Inflammatory macrophage treated with lipopolysaccharide for 1 hour (primary cell): ENCODE data around the gene C1orf115.
"Not testable (repeated sequence)": the region's sequence is repeated elsewhere in the genome, so short reads cannot be mapped to it uniquely, and the experiment has no call there.

Experiments
- DNase-seq, 2 donors: peaks; one replicate each; pipeline ENCODE4 v3.0.0-alpha.2; 2020 to 2022

The C1orf115 gene

DNA sequence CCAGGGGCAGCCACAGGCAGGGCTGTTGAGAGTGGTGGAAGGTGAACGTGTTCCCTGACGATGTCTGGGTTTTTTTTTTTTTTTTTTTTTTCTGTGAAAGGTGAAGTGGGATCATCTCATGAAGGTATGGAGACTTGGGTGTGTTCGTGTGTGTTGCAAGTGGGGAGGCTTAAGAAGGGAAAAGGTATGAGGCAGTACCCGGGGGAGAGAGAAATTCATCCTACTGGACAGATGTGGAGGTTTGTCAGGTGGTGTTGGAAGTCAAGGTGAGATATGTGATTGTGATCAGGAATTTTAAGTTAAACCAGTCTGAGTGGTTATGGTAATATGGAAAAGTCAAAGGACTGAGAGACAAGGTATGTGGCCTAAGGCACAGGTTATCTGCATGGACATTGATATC lies 5.3 kb downstream of the C1orf115 start:
- no peak for DNase-seq

DNA sequence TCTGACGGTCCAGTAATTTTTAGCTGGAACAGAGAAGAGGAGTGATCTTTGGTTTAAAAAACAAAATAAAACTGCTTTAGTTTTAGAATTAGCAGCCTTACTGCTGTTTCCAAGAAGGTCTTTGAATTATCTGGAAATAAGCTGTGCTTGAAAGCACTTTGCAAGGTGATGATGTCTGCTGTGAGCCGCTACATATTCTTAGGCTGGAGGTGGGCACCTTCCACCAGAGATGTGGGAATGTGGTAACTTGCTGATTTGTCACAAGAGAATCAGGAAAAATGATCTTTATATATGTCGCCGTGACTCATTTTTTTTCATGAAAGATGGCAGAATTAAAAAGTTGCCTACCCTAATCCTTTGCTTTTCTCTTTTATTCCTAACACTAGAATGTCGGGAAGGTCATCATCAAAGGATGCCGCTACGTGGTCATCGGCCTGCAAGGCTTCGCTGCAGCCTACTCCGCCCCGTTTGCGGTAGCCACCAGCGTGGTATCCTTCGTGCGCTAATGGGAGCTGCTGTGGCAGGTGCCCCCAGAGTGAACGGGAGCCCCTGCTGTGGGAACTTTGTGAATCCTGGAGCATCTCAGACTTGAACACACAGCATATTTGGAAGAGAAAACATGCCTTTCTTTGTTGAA lies 6.2 kb downstream of the C1orf115 start:
- DNase-seq, result no peak

DNA sequence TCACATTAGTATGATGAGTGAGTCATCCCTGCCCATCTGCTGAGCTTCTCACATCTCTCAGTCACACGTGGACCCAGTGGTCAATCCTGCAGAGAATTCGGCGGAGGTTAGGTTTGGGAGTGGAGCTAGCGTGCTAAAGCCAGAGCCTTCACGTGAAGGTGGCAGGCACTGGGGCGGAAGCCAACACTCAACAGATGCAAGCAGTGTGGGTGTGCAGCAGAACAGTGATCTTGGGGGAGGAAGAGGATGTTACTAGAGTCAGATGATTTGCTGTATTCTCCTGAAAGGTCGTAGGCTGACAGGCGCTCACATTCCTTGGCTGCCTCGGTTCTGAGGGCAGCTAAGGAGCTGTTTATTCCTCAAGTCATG lies 6.7 kb downstream of the C1orf115 start:
- peak in 1 of 2 donors; percentile 22 for DNase-seq

- no peak for DNase-seq
Measured at GRCh38 chr1:220697326-220697725, 7.2 kb downstream of the C1orf115 start.

DNA sequence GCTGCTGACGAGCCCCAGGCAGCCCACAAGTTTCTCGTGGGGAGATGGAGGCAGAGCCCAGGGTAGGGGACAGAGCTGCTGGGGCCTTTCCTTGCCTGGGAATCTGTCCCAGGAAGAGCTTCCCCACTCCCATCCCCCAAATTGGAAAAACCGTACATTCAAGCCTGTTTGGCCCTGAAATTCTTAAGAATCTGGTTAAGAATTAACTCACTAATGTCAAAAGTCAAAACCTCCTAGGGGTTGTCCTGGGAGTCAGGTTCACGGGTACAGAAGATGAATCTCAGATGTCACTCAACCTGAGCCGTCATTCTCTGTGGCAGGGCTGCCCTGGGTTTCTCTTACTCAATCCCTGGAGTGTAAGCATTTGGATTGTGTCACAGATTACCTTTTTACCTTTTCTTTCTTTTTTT lies 8.4 kb downstream of the C1orf115 start:
- no peak for DNase-seq

DNA sequence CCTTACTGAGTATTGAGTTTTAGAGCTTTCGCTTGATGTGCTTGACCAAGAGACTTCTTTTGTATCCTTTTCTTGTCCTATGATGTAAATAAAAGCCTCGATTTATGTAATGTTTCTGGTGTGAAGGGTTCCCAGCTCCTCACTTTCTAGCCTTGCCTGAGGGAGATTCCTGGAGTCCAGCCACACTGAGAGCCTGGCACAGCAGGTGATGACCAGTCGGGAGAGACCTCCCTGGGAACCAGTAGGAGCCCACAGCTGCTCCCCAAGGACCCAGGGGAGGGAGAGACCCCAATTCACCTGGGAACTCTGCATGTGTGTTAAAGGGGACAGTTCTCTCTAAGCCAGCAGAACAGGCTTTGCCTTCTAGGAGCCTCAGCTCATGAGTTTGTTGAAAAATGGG lies 8.9 kb downstream of the C1orf115 start:
- no peak for DNase-seq

GRCh38 chr1:220700556-220701179 lies 10.5 kb downstream of the C1orf115 start:
- no peak for DNase-seq

DNA sequence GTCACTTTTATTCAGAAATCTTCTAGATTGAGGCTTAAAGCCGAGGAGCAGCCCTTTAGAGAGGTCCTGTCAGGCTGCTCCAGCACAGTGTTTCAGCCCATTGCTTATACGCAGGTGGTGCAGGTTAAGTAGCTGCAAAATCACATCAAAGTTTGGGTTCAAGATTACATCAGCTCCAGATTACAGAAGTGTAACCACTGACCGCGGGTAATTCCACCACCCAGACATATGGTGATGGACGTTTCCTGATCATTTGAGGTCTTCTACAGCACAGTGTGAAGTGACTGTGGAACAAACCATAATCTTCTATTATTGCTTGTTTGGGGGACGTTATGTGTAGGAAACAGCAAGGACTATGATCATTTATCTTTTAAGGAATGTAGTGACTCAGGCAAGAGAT lies 11.8 kb downstream of the C1orf115 start:
- DNase-seq, result peak in 1 of 2 donors; percentile 25

GRCh38 chr1:220702733-220703270 lies 12.6 kb downstream of the C1orf115 start:
- no peak for DNase-seq

GRCh38 chr1:220703305-220703704 lies 13.1 kb downstream of the C1orf115 start:
- DNase-seq, result no peak

DNA sequence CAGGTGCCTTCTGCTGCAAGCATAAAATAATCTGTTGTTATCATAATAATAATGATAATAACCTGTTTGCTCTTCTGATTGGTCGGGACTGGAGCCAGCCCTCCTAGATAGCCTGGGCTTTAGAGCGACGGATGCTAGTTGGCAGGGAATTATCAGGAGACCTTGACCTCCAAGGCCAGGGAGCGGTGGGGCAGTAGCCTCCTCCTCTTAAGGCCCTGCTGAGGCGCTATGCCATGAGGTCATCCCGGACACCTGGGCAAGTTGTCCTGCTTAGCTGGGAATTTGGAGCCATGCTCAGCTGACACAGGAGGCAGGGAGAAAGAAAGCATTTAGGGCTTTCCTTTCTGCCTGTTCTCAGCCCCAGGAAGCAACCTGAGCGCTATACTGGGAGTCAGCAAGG lies 15.6 kb downstream of the C1orf115 start:
- no peak for DNase-seq

- no peak for DNase-seq
Measured at GRCh38 chr1:220706480-220706879, 16.3 kb downstream of the C1orf115 start.

GRCh38 chr1:220707160-220707559 lies 17.0 kb downstream of the C1orf115 start:
- no peak for DNase-seq

DNA sequence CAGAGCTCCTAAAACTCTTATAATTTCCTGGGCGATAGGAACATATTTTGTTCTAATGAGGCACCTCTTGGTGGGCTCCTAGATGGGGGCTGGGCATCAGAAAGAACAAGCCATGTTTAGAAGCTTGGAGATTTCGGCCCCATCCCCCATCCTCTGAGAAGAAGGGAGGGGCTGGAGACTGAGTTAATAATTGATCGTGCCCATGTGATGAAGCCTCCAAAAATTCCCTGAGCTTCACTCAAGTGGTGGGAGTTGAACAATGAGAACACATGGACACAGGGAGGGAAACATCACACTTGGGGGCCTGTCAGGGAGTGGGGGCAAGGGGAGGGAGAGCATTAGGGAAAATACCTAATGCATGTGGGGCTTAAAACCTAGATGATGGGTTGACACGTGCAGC lies 18.1 kb downstream of the C1orf115 start:
- DNase-seq, result no peak

GRCh38 chr1:220708936-220709801 lies 19.0 kb downstream of the C1orf115 start:
- DNase-seq, result no peak

- no peak for DNase-seq
Measured at GRCh38 chr1:220710333-220710732, 20.2 kb downstream of the C1orf115 start.

DNA sequence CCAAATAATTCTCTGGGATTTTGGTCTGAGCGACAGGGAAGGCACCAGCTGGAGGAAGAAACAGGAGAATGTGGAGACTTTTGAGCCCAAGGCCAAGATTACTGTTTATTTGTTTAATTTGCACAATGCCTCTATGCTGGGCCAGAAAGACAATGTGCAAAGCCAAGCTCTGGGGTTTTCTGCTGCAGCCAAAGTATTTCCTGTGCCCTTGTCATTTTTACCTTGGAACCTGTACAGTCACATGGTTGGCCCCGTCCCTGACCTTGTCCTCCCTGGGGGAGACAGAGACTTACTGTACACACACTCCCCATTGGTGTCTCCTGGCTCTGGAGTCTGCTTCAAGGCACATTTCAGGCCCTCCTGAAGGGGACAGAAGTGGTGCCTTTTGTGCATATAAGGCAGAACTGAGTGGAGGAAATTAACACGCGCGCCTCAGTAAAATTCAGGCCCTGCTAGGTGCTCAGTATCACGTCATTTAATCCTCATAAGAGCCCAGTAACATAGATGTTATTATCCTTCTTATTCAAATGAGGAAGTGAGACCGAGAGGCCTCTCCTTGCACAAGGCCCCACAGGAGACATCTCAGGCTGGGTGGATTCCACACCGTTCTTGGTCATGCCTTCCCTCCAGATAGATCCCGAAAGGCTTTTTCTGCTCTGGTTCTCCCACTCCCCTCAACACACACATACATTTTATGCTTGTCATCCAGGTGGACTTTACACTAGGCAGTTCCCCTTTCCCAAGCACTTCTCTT lies 21.1 kb downstream of the C1orf115 start:
- DNase-seq, result peak; percentile 35 to 50

DNA sequence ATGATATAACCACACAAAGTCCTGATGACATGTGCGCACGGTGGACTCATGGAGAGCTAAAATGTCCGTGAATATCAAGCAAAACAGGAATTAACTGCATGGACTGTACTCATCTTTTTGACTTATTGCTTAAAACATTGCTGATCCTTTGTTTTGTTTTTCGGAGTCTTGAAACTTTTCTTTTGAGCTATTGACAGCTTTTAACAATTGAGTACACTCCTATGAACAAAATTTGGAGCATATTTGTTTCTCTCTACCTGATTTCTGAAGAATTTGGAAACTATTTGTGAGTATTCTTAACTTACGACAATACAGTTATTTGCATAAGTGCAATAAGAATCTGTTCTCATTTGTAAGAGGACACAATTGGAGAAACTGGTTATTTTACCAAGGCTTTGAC lies 25.8 kb downstream of the C1orf115 start:
- not testable (repeated sequence) for DNase-seq

- DNase-seq, result no peak
Measured at GRCh38 chr1:220717800-220718640, 27.9 kb downstream of the C1orf115 start.

DNA sequence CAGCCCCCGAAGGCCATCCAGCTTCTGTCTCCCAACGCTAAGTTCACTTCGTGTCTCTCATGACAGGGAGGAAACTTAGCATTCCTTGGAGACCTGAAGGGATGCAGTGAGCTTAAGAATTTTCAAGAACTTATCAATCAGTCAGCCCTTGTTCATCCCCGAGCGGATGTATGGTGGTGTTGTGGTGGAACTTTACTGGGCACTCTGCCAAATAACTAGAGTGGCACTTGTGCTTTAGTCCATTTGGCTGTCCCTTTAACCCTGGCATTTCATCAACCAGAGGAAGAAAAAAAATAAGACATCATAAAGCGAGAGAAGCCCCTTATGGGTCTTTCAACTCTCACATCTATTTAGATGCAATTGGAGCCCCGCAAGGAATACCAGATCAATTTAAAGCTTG lies 31.1 kb downstream of the C1orf115 start:
- DNase-seq, result not testable (repeated sequence)

- no peak for DNase-seq
Measured at GRCh38 chr1:220726634-220727033, 36.5 kb downstream of the C1orf115 start.

DNA sequence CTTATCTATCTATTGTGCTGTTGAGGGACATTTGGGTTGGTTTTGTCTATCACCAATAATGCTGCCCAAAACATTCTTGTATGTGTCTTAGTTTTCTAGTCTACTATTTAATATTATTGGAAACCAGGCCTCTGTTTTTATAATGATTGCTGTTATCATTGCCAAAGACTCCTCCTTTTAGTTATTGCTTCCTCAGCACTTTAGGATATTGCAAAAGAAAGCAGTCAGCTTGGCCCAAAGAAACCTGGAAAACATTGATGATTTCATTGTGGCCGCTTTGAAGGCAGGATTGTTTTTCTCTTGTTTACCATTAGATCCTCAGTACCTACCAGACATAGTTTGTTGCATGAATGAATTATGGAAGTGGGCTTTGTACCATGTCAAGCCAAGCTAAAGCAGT lies 37.4 kb downstream of the C1orf115 start:
- DNase-seq, result no peak
